Gastroesophageal sphincter (tissue), 4 donors: ENCODE data around the gene OR5A2. TPM values are rescaled to one million over a fixed set of nuclear protein-coding genes. Genes with fewer than 3 reads are reported as not detected.
A peak's percentile ranks its signal among the peaks of the same experiment; 100 is the strongest.

ENCODE experiments used
- ATAC-seq: fragments of 150-250 bp; one replicate; pipeline ENCODE4 v1.9.1; 2016; ENCODE audit warnings: mild to moderate bottlenecking, moderate library complexity
- H3K27ac ChIP-seq, 4 donors: fragments of 200-600 bp; sonication (generic) in 3 of 4; 1 replicate in 3 of 4; 2 replicates in 1 of 4; pipeline ENCODE4 v1.5.1; 2016 to 2019
- H3K27me3 ChIP-seq: fragments of 200-600 bp; sonication (generic); one replicate; pipeline ENCODE4 v1.5.1; 2019
- H3K36me3 ChIP-seq, 2 donors: fragments of 200-600 bp; sonication (generic); one replicate each; pipeline ENCODE4 v1.5.1; 2019; ENCODE audit warnings: control low read depth in 1 of 2
- H3K4me1 ChIP-seq, 3 donors: fragments of 200-600 bp; sonication (generic); 1 replicate in 2 of 3; 2 replicates in 1 of 3; pipeline ENCODE4 v1.5.1; 2016 to 2019; ENCODE audit warnings: control low read depth in 2 of 3
- H3K4me3 ChIP-seq, 2 donors: fragments of 200-600 bp; sonication (generic); one replicate each; pipeline ENCODE4 v1.5.1; 2019; ENCODE audit warnings: mild to moderate bottlenecking in 1 of 2, moderate library complexity in 1 of 2
- H3K9me3 ChIP-seq, 3 donors: fragments of 200-600 bp; sonication (generic); one replicate each; pipeline ENCODE4 v1.5.1; 2017 to 2019; ENCODE audit warnings: control low read depth in 2 of 3
- EP300 ChIP-seq: sonication (generic); formaldehyde crosslinking; IDR thresholded peaks from one replicate; pipeline ENCODE4 v1.6.1; 2017; ENCODE audit warnings: antibody characterized with exemption, mild to moderate bottlenecking
- POLR2A ChIP-seq, 2 donors: fragments of 450-650 bp; IDR thresholded peaks; one replicate each; pipeline ENCODE4 v1.6.1; 2017; ENCODE audit warnings: antibody characterized with exemption in 2 of 2, mild to moderate bottlenecking in 2 of 2, moderate library complexity in 1 of 2
- POLR2AphosphoS5 ChIP-seq: sonication (generic); formaldehyde crosslinking; IDR thresholded peaks from one replicate; pipeline ENCODE4 v1.6.1; 2017; ENCODE audit warnings: antibody characterized with exemption
- WGBS, 2 donors: methylation state at CpG; one replicate each; pipeline ENCODE4 v1.1.5; 2018; ENCODE audit warnings: low coverage in 1 of 2; 5-methylcytosine and 5-hydroxymethylcytosine counted together
- total RNA-seq, 4 donors: library from RNA; depleted of rRNA; stranded (reverse); fragments of >200 nt; gene quantifications; one replicate each; pipeline ENCODE4 v1.1.0, GENCODE V29; 2016
- TF ChIP-seq, protein P1 (sequence below), 4 experiments: fragments of 200-600 bp in 2 of 4; fragments of 450-650 bp in 2 of 4; sonication (generic) in 1 of 4; IDR thresholded peaks; one replicate each; pipeline ENCODE4 v1.5.1; 2017 to 2019; ENCODE audit warnings: antibody characterized with exemption in 4 of 4, mild to moderate bottlenecking in 2 of 4, moderate library complexity in 2 of 4

Gene OR5A2, protein sequence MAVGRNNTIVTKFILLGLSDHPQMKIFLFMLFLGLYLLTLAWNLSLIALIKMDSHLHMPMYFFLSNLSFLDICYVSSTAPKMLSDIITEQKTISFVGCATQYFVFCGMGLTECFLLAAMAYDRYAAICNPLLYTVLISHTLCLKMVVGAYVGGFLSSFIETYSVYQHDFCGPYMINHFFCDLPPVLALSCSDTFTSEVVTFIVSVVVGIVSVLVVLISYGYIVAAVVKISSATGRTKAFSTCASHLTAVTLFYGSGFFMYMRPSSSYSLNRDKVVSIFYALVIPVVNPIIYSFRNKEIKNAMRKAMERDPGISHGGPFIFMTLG
- total RNA-seq, result not detected

DNA sequence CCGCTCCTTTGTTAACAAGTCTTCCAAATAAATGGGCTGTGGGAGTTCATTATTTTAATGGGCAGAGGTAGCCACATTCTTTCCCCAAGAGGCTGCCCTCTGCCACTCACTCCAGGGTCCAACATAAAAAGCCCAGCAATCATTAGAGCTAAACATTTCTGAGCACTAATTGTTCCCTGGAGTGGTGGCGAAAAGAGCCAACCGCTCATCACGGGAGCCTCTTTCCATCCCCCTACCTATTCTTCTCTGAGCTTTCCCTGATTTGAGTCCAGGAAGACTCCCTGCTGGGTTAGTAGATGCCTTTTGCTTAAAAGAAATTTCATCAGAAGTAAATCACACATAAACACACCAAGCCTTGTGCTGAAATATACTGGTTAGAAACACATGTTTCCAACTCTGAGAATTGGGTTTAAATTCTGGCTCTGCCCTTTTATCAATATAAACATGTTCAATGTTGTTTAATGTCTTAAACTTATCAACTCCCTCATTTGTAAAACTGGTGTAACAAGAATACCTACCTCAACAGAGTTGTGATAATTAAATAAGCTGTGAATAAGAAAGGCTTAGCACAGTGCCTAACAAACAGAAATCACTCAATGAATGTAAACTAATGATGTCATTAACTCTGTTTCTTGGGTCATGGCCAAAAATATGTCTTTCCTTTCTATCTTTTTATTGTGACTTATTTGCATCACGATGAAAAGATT, at the start of gene OR5A2:
Gene OR5A2, minus strand, starts transcription at position 53 of the 707 bp plus-strand sequence. CDS start 3,460 bp downstream, outside the sequence.
- no peak within 1 kb of the TSS for H3K27ac ChIP-seq
- H3K36me3 ChIP-seq, result no peaks in the 10 kb centered on the region
- no peak within 1 kb of the TSS for H3K4me3 ChIP-seq
- H3K4me1 ChIP-seq, result no peaks in the 10 kb centered on the region
- WGBS, 2 donors, result 51 to 58% methylated on average over 5 of the region's 5 CpGs
- TF ChIP-seq, protein P1, sequence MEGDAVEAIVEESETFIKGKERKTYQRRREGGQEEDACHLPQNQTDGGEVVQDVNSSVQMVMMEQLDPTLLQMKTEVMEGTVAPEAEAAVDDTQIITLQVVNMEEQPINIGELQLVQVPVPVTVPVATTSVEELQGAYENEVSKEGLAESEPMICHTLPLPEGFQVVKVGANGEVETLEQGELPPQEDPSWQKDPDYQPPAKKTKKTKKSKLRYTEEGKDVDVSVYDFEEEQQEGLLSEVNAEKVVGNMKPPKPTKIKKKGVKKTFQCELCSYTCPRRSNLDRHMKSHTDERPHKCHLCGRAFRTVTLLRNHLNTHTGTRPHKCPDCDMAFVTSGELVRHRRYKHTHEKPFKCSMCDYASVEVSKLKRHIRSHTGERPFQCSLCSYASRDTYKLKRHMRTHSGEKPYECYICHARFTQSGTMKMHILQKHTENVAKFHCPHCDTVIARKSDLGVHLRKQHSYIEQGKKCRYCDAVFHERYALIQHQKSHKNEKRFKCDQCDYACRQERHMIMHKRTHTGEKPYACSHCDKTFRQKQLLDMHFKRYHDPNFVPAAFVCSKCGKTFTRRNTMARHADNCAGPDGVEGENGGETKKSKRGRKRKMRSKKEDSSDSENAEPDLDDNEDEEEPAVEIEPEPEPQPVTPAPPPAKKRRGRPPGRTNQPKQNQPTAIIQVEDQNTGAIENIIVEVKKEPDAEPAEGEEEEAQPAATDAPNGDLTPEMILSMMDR (IDR thresholded peaks at IDR 0.05), result no peak
- TF ChIP-seq POLR2A (IDR thresholded peaks at IDR 0.05) (no peak), EP300 (no peak), POLR2AphosphoS5 (no peak)
- H3K27me3 ChIP-seq, result no peaks in the 10 kb centered on the region
- H3K9me3 ChIP-seq, result no peaks in the 10 kb centered on the region
- no peak for ATAC-seq

DNA sequence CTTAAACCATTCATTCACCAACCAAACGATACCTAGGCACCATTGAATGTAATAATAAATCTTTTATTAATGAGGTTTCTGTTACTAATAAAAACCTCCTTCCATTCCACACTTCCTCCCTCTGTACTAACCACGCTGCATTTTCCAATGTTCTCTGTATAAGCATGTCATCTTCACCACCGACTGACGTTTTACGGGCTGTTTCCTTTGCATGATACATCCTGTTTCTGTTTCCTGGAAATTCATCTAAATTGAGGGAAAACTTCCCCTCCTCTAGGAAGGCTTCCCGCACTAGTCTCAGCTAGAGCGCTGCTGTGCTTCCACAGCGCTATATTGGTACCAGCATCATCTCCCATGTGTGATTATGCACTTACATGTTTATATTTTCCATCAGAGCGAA, 49.0 kb upstream of the OR5A2 start:
- TF ChIP-seq POLR2A (IDR thresholded peaks at IDR 0.05), result no peak
- no peak for TF ChIP-seq POLR2AphosphoS5
- TF ChIP-seq, protein P1 (IDR thresholded peaks at IDR 0.05), result no peak
- TF ChIP-seq EP300, result no peak
- 65 to 70% methylated on average over 6 to 7 of the region's 9 CpGs for WGBS, 2 donors
- Histone ChIP-seq H3K36me3 (no peaks in the 10 kb centered on the region), H3K27ac (no peak overlapping the region), H3K4me3 (no peak overlapping the region), H3K27me3 (no peaks in the 10 kb centered on the region), H3K4me1 (no peaks in the 10 kb centered on the region), H3K9me3 (no peaks in the 10 kb centered on the region)
- peak; percentile 43 for ATAC-seq

DNA sequence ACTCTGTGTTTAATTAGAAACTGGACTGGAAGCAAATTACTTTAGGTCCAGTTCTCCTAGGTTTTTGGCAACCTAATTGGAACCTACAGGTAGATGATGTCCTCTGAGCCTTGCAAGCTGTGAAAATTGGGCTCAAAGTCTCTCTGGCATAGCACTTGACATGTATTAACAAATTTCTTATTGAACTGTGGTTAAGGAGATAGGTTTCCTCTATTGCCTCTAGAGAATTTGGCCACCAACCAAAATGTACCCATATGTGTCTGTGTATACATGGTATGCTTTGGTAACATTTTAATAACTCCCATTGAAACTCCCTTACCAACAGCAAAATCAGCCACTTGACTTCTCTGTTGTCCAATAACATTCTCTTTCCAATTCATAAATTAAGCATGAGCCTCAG, 46.8 kb upstream of the OR5A2 start, which contains the start of gene OR4D10:
Gene OR4D10, plus strand, starts transcription at position 301 of the 400 bp plus-strand sequence. CDS start 4,115 bp downstream, outside the sequence.
- Histone ChIP-seq H3K27me3 (no peaks in the 10 kb centered on the region), H3K27ac (no peak within 1 kb of the TSS), H3K4me1 (no peaks in the 10 kb centered on the region), H3K9me3 (no peaks in the 10 kb centered on the region), H3K36me3 (no peaks in the 10 kb centered on the region), H3K4me3 (no peak within 1 kb of the TSS)
- TF ChIP-seq, protein P1 (IDR thresholded peaks at IDR 0.05), result no peak
- TF ChIP-seq EP300, result no peak
- TF ChIP-seq POLR2AphosphoS5, result no peak
- no peak for TF ChIP-seq POLR2A (IDR thresholded peaks at IDR 0.05)
- ATAC-seq, result no peak

DNA sequence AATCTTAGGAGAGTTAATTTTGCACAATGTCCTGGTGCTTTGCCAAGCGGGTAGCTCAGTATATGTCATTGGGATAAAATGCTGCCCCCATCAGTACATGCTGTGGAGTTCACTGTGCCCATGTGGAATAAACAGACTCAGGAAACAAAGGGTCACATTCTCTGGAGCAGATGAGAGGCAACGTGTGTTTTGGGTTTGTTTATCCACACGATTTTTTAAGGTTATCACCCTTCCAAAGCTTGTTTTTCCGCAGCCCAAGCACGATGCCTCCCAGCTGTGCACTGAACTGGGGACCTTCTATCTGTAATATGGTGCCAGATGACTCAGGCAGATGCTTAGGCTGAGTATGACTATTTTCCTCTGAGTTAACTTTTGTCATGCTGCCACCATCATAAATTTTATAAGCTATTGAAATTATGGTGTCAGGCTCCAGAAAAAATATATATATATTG, 37.0 kb upstream of the OR5A2 start:
- WGBS, 2 donors, result 31% methylated on average over 5 of the region's 5 CpGs
- Histone ChIP-seq H3K36me3 (no peaks in the 10 kb centered on the region), H3K27ac (no peak overlapping the region), H3K9me3 (no peaks in the 10 kb centered on the region), H3K4me3 (no peak overlapping the region), H3K27me3 (no peaks in the 10 kb centered on the region), H3K4me1 (no peaks in the 10 kb centered on the region)
- peak; percentile 81 for ATAC-seq
- TF ChIP-seq POLR2AphosphoS5 (peak; percentile 7), POLR2A (IDR thresholded peaks at IDR 0.05) (no peak)

DNA sequence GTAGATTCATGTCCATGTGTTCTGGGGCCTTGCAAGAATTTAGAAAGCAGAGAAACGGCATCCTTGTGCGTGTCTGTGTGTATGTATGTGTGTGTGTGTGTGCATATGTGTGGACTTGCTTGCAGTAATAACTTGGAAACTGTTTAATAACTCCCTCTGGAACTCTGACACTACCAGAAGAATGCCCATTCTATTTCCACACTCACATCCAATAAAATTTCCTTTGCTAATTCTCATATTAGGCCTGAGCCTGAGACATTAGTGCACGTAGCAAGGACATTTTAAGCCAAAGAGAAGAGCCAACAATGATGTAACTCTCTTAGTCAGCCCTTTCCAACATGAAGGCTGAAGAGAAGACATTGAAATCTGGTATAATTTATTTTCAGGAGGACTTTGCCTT, 33.7 kb upstream of the OR5A2 start:
- Histone ChIP-seq H3K27me3 (no peaks in the 10 kb centered on the region), H3K9me3 (no peaks in the 10 kb centered on the region), H3K4me3 (no peak overlapping the region), H3K27ac (no peak overlapping the region), H3K36me3 (no peaks in the 10 kb centered on the region), H3K4me1 (no peaks in the 10 kb centered on the region)
- WGBS, 2 donors, result 54 to 56% methylated on average over 3 of the region's 3 CpGs
- no peak for ATAC-seq
- TF ChIP-seq POLR2A (IDR thresholded peaks at IDR 0.05), result no peak

DNA sequence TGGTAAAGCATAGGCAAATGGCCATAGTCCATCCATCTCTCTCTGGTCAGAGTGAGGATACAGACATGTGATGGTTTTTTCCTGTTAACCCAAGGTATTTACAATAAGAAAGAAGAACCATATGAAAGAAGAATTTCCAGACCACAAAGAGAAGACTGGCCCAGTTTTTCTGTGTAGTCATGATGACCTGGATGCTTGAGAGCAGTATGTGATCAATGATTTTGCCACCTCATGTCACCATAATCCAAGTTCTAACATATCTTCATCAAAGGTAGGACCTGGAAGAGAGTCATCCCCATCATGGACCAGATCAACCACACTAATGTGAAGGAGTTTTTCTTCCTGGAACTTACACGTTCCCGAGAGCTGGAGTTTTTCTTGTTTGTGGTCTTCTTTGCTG, 30.4 kb upstream of the OR5A2 start, which contains the start of gene OR4D6:
Gene OR4D6, plus strand, starts transcription at position 301 of the 400 bp plus-strand sequence. Its CDS starts 0 bp downstream, at position 301.
- 84 to 100% methylated on average over 2 of the region's 2 CpGs for WGBS, 2 donors
- no peak within 1 kb of the TSS for H3K27ac ChIP-seq
- H3K4me1 ChIP-seq, result no peaks in the 10 kb centered on the region
- no peaks in the 10 kb centered on the region for H3K27me3 ChIP-seq
- TF ChIP-seq POLR2A (IDR thresholded peaks at IDR 0.05), result no peak
- no peaks in the 10 kb centered on the region for H3K9me3 ChIP-seq
- H3K4me3 ChIP-seq, result no peak within 1 kb of the TSS
- no peaks in the 10 kb centered on the region for H3K36me3 ChIP-seq
- ATAC-seq, result no peak
